K562 (cell line): Measurements from ENCODE around the gene ORC3. TPM values are rescaled to one million over a fixed set of nuclear protein-coding genes. Genes with fewer than 3 reads are reported as not detected.

Source experiments
- ATAC-seq: fragments of 200-7000 bp; cut with Tn5 transposase; 3 replicates; pipeline ENCODE4 v1.9.1; 2020; ENCODE audit warnings: moderate library complexity
- BruUV-seq: library from RNA; stranded (reverse); fragments of 400-500 nt; replicated peaks from 2 replicates; lab custom pipeline; 2021; lab: Mats Ljungman, UMichigan
- CTCF ChIA-PET: fragments of 300-600 bp; formaldehyde crosslinking; extraction: SDS; loops from one replicate; lab custom pipeline; 2021; ENCODE audit warnings: low intra/inter-chr PET ratio; lab: Yijun Ruan, JAX
- POLR2A ChIA-PET: fragments of 300-600, 350-650 bp; sonication (Branson Sonifier 250); formaldehyde crosslinking; extraction: SDS; loops from one replicate; lab custom pipeline; 2021; ENCODE audit warnings: antibody characterized with exemption, inconsistent platforms; lab: Yijun Ruan, JAX
- DNase-seq, 4 experiments: peaks; one replicate each; pipeline versions ENCODE4 v3.0.0 to v3.0.0-alpha.2; 2011 to 2018; ENCODE audit warnings: low spot score in 3 of 4, mixed read lengths in 3 of 4; ENCODE audit errors: extremely low read depth in 1 of 4
- FAIRE-seq: peaks from 2 replicates; lab custom pipeline; 2011; peaks lifted over from hg19 to GRCh38; lab: Jason Lieb, UNC
- H2AFZ ChIP-seq: 2 replicates; pipeline ENCODE4 v1.6.0; 2011; ENCODE audit warnings: low read depth, low read length, control low read depth, inconsistent platforms
- H3K27ac ChIP-seq: fragments of 200-600 bp; 3 replicates; pipeline ENCODE4 v1.8.0; 2011; ENCODE audit warnings: low read depth, mild to moderate bottlenecking, control low read depth, inconsistent platforms, low read length, moderate library complexity, mixed read lengths; ENCODE audit errors: extremely low read depth
- H3K27me3 ChIP-seq, 2 experiments: fragments of 300-600 bp in 1 of 2; 2 replicates in 1 of 2; 3 replicates in 1 of 2; pipeline versions ENCODE4 v1.6.0 to v1.8.0; 2011; ENCODE audit warnings: inconsistent platforms in 2 of 2, low read length in 2 of 2, mild to moderate bottlenecking in 1 of 2, mixed read lengths in 1 of 2, moderate library complexity in 1 of 2; ENCODE audit not compliant: control insufficient read depth in 2 of 2, insufficient read depth in 2 of 2
- H3K36me3 ChIP-seq: fragments of 300-600 bp; 3 replicates; pipeline ENCODE4 v1.8.0; 2011; ENCODE audit warnings: mild to moderate bottlenecking, low read length, inconsistent platforms; ENCODE audit not compliant: control insufficient read depth, insufficient read depth
- H3K4me1 ChIP-seq, 2 experiments: fragments of 200-600 bp in 1 of 2; replicated peaks in 1 of 2; 2 replicates in 1 of 2; 3 replicates in 1 of 2; pipeline versions ENCODE4 v1.5.1 to v1.8.0; 2011; ENCODE audit warnings: inconsistent platforms in 2 of 2, low read length in 2 of 2, mild to moderate bottlenecking in 1 of 2, mixed read lengths in 1 of 2, moderate library complexity in 1 of 2; ENCODE audit not compliant: control insufficient read depth in 2 of 2, insufficient read depth in 2 of 2
- H3K4me2 ChIP-seq: 2 replicates; pipeline ENCODE4 v1.6.1; 2011; ENCODE audit warnings: low read length, control low read depth, inconsistent platforms, mixed read lengths; ENCODE audit not compliant: insufficient read depth
- H3K4me3 ChIP-seq: fragments of 200-600 bp; sonication (generic), shearing (Covaris generic); 2 replicates; pipeline ENCODE4 v1.5.1; 2016; ENCODE audit warnings: control low read depth, inconsistent platforms
- H3K79me2 ChIP-seq: fragments of 200-600 bp; 3 replicates; pipeline ENCODE4 v1.8.0; 2011; ENCODE audit warnings: low read length, inconsistent platforms; ENCODE audit not compliant: control insufficient read depth, insufficient read depth
- H3K9ac ChIP-seq, 2 experiments: 2 replicates each; pipeline versions ENCODE4 v1.6.0 to v1.6.1; 2011; ENCODE audit warnings: low read depth in 2 of 2, low read length in 2 of 2, control low read depth in 1 of 2, inconsistent platforms in 1 of 2, mild to moderate bottlenecking in 1 of 2, mixed read lengths in 1 of 2; ENCODE audit not compliant: insufficient read depth in 1 of 2
- H3K9me1 ChIP-seq: one replicate; pipeline ENCODE4 v1.6.0; 2011; ENCODE audit warnings: inconsistent platforms, mild to moderate bottlenecking, low read length, moderate library complexity; ENCODE audit not compliant: control insufficient read depth, insufficient read depth
- H3K9me3 ChIP-seq: replicated peaks from 2 replicates; pipeline ENCODE4 v1.5.1; 2011; ENCODE audit warnings: low read depth, low read length, inconsistent platforms; ENCODE audit not compliant: control insufficient read depth, insufficient read depth
- H4K20me1 ChIP-seq: replicated peaks from 2 replicates; pipeline ENCODE4 v1.6.1; 2011; ENCODE audit warnings: low read length, inconsistent platforms, mixed read lengths; ENCODE audit not compliant: control insufficient read depth, insufficient read depth
- BRCA1 ChIP-seq, 2 experiments: fragments of 450-650 bp in 1 of 2; sonication (generic) in 1 of 2; formaldehyde crosslinking in 1 of 2; IDR thresholded peaks; 2 replicates each; pipeline versions ENCODE4 v1.5.0 to v1.6.1; 2017 to 2020; ENCODE audit warnings: mild to moderate bottlenecking in 1 of 2, missing genetic modification reagents in 1 of 2
- KDM5B ChIP-seq: fragments of 200-600 bp; sonication (generic); IDR thresholded peaks from 2 replicates; pipeline ENCODE4 v1.6.1; 2012; ENCODE audit warnings: low read depth, mild to moderate bottlenecking, moderate library complexity, low read length, control low read depth, inconsistent platforms; ENCODE audit not compliant: insufficient replicate concordance
- PURB ChIP-seq: sonication (generic); formaldehyde crosslinking; IDR thresholded peaks from 2 replicates; pipeline ENCODE4 v1.9.0; 2021; ENCODE audit warnings: low read depth, mild to moderate bottlenecking, missing genetic modification reagents
- SOX6 ChIP-seq: fragments of 450-650 bp; IDR thresholded peaks from 2 replicates; pipeline ENCODE4 v1.6.1; 2014; ENCODE audit warnings: mild to moderate bottlenecking
- SRSF1 ChIP-seq: fragments of 200-400 bp; formaldehyde crosslinking; IDR thresholded peaks from 2 replicates; pipeline ENCODE4 v1.6.1; 2017; ENCODE audit warnings: mild to moderate bottlenecking, low read depth, low read length, moderate library complexity
- ZNF444 ChIP-seq: fragments of 250-450 bp; sonication (Bioruptor Pico); IDR thresholded peaks from 2 replicates; pipeline ENCODE4 v1.4.0; 2020; ENCODE audit warnings: mild to moderate bottlenecking, moderate library complexity
- WGBS: fragments of 100-300 bp; shearing (Covaris generic); methylation state at CpG from one replicate; pipeline ENCODE4 v1.1.6; 2016; ENCODE audit warnings: low coverage, mixed read lengths; ENCODE audit not compliant: insufficient coverage; ENCODE audit errors: missing lambda C conversion rate; 5-methylcytosine and 5-hydroxymethylcytosine counted together
- in situ Hi-C: fragments of 300-500 bp; cut with MboI; formaldehyde crosslinking; loops from 4 replicates; pipeline ENCODE4 v1.15.0; 2018; ENCODE audit warnings: inconsistent platforms, mixed read lengths
- intact Hi-C: fragments of 100-400 bp; cut with micrococcal nuclease; formaldehyde crosslinking; loops from 2 replicates; pipeline ENCODE4 v1.14.2; 2022
- polyA plus RNA-seq, 8 experiments: library from polyadenylated mRNA; depleted of rRNA in 4 of 8; stranded (reverse) in 5 of 8; unstranded in 3 of 8; fragments of >200 nt; fragmentation: Nextera tagmentation in 2 of 8; fragmentation: Illumina TruSeq in 1 of 8; extraction: Ambion mirVana in 2 of 8; extraction: Trizol in 1 of 8; gene quantifications; 2 replicates each; pipeline versions ENCODE4 v1.2.1 to v1.2.3, GENCODE V29; 2011 to 2014; ENCODE audit warnings: inconsistent platforms in 1 of 8, missing spikeins in 1 of 8
- total RNA-seq, 7 experiments: library from RNA; depleted of rRNA in 6 of 7; stranded (reverse); fragments of >200 nt in 6 of 7; fragmentation: Illumina TruSeq in 2 of 7; extraction: Trizol in 2 of 7; gene quantifications; 2 replicates each; pipeline versions ENCODE4 v1.2.1 to v1.2.3, GENCODE V29; 2011 to 2021; ENCODE audit warnings: low replicate concordance in 1 of 7
- TF ChIP-seq, protein P1 (sequence below): fragments of 450-650 bp; IDR thresholded peaks from 2 replicates; pipeline ENCODE4 v1.6.1; 2016; ENCODE audit warnings: borderline replicate concordance
- TF ChIP-seq, protein P2 (sequence below): fragments of 450-650 bp; formaldehyde crosslinking; IDR thresholded peaks from 2 replicates; pipeline ENCODE4 v1.4.0; 2020; ENCODE audit warnings: mild to moderate bottlenecking, moderate library complexity
- TF ChIP-seq, protein P3 (sequence below): fragments of 250-450 bp; sonication (Bioruptor Pico); IDR thresholded peaks from 2 replicates; pipeline ENCODE4 v1.4.0; 2020; ENCODE audit warnings: mild to moderate bottlenecking, moderate library complexity
- TF ChIP-seq, protein P4 (sequence below): fragments of 200-800 bp; sonication (Bioruptor generic); IDR thresholded peaks from 2 replicates; pipeline ENCODE4 v1.6.1; 2016; ENCODE audit warnings: missing genetic modification characterization, missing compliant biosample characterization

Gene ORC3
- total and polyA plus RNA-seq, 9 of the 15 experiments (the other 6 are each of a cell fraction or from before 2014, with no cell fraction given): 28.8 to 159 (median 74.8) TPM

DNA sequence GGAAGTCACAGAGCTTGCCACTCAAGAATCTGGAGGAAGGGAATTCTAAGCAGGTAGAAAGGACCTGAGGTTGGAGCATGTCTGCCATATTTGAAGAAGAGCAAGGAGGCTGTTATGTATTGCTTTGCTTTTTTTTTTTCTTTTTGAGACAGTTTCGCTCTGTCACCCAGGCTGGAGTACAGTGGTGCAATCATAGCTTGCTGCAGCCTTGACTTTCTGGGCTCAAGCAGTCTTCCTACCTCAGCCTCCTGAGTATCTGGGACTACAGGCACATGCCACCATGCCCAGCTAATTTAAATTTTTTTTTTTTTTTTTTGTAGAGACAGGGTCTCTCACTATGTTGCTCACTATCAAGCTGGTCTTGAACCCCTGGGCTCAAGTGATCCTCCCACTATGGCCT lies 40.8 kb downstream of the ORC3 start (continued):
- TF ChIP-seq SRSF1 (no peak), KDM5B (no peak)
- TF ChIP-seq, protein P1, sequence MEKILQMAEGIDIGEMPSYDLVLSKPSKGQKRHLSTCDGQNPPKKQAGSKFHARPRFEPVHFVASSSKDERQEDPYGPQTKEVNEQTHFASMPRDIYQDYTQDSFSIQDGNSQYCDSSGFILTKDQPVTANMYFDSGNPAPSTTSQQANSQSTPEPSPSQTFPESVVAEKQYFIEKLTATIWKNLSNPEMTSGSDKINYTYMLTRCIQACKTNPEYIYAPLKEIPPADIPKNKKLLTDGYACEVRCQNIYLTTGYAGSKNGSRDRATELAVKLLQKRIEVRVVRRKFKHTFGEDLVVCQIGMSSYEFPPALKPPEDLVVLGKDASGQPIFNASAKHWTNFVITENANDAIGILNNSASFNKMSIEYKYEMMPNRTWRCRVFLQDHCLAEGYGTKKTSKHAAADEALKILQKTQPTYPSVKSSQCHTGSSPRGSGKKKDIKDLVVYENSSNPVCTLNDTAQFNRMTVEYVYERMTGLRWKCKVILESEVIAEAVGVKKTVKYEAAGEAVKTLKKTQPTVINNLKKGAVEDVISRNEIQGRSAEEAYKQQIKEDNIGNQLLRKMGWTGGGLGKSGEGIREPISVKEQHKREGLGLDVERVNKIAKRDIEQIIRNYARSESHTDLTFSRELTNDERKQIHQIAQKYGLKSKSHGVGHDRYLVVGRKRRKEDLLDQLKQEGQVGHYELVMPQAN: no peak
- TF ChIP-seq, protein P2, sequence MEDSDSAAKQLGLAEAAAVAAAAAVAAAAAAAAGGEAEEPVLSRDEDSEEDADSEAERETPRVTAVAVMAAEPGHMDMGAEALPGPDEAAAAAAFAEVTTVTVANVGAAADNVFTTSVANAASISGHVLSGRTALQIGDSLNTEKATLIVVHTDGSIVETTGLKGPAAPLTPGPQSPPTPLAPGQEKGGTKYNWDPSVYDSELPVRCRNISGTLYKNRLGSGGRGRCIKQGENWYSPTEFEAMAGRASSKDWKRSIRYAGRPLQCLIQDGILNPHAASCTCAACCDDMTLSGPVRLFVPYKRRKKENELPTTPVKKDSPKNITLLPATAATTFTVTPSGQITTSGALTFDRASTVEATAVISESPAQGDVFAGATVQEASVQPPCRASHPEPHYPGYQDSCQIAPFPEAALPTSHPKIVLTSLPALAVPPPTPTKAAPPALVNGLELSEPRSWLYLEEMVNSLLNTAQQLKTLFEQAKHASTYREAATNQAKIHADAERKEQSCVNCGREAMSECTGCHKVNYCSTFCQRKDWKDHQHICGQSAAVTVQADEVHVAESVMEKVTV: no peak

DNA sequence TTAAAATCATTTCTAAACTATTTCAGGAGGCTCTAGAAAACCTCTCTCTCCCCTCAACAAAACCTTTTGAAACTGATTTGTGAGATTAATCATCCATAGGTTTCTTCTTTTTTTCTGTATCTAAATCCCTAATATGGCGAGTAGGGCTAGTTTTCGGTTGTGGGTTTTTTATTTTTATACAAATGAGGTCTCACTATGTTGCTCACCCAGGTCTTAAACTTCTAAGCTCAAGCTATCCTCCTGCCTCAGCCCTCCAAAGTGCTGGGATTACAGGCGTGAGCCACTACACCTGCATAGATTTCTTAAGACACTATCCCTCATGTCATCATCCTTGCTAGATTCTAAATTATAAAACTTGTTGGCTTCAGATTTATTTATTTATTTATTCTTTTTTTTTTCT lies 43.9 kb downstream of the ORC3 start:
- H3K9ac ChIP-seq: no peak overlapping the region
- intact Hi-C loops: no loop called here
- no peaks in the 10 kb centered on the region for H3K79me2 ChIP-seq
- no TSS peak for BruUV-seq
- H3K27me3 ChIP-seq: no peaks in the 10 kb centered on the region
- no peaks in the 10 kb centered on the region for H3K4me1 ChIP-seq
- in situ Hi-C loops: no loop called here
- DNase-seq: no peak
- H3K9me1 ChIP-seq: no peaks in the 10 kb centered on the region
- H4K20me1 ChIP-seq: no peaks in the 10 kb centered on the region
- H3K9me3 ChIP-seq: no peaks in the 10 kb centered on the region
- H2AFZ ChIP-seq: no peak overlapping the region
- H3K36me3 ChIP-seq: peaks cover 70% of the 10 kb centered on the region
- 93% methylated on average over 3 of the region's 3 CpGs for WGBS
- no peak for FAIRE-seq
- ATAC-seq: no peak
- H3K27ac ChIP-seq: no peak overlapping the region
- ChIA-PET CTCF (no interaction called here), POLR2A (no interaction called here)
- no peak overlapping the region for H3K4me2 ChIP-seq
- no peak overlapping the region for H3K4me3 ChIP-seq
- TF ChIP-seq, protein P3, sequence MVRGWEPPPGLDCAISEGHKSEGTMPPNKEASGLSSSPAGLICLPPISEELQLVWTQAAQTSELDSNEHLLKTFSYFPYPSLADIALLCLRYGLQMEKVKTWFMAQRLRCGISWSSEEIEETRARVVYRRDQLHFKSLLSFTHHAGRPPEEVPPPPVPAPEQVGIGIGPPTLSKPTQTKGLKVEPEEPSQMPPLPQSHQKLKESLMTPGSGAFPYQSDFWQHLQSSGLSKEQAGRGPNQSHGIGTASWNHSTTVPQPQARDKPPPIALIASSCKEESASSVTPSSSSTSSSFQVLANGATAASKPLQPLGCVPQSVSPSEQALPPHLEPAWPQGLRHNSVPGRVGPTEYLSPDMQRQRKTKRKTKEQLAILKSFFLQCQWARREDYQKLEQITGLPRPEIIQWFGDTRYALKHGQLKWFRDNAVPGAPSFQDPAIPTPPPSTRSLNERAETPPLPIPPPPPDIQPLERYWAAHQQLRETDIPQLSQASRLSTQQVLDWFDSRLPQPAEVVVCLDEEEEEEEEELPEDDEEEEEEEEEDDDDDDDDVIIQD (CRISPR knock-in tag): no peak
- no peak for TF ChIP-seq ZNF444 (CRISPR knock-in tag)
- TF ChIP-seq SOX6: no peak
- no peak for TF ChIP-seq PURB (CRISPR knock-in tag)
- TF ChIP-seq, protein P4, sequence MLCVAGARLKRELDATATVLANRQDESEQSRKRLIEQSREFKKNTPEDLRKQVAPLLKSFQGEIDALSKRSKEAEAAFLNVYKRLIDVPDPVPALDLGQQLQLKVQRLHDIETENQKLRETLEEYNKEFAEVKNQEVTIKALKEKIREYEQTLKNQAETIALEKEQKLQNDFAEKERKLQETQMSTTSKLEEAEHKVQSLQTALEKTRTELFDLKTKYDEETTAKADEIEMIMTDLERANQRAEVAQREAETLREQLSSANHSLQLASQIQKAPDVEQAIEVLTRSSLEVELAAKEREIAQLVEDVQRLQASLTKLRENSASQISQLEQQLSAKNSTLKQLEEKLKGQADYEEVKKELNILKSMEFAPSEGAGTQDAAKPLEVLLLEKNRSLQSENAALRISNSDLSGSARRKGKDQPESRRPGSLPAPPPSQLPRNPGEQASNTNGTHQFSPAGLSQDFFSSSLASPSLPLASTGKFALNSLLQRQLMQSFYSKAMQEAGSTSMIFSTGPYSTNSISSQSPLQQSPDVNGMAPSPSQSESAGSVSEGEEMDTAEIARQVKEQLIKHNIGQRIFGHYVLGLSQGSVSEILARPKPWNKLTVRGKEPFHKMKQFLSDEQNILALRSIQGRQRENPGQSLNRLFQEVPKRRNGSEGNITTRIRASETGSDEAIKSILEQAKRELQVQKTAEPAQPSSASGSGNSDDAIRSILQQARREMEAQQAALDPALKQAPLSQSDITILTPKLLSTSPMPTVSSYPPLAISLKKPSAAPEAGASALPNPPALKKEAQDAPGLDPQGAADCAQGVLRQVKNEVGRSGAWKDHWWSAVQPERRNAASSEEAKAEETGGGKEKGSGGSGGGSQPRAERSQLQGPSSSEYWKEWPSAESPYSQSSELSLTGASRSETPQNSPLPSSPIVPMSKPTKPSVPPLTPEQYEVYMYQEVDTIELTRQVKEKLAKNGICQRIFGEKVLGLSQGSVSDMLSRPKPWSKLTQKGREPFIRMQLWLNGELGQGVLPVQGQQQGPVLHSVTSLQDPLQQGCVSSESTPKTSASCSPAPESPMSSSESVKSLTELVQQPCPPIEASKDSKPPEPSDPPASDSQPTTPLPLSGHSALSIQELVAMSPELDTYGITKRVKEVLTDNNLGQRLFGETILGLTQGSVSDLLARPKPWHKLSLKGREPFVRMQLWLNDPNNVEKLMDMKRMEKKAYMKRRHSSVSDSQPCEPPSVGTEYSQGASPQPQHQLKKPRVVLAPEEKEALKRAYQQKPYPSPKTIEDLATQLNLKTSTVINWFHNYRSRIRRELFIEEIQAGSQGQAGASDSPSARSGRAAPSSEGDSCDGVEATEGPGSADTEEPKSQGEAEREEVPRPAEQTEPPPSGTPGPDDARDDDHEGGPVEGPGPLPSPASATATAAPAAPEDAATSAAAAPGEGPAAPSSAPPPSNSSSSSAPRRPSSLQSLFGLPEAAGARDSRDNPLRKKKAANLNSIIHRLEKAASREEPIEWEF (CRISPR knock-in tag): no peak
- no peak for TF ChIP-seq BRCA1 (IDR thresholded peaks at IDR 0.05)
- no peak for TF ChIP-seq BRCA1 (CRISPR knock-in tag; IDR thresholded peaks at IDR 0.05)
